Measurements from ENCODE around the gene KRTAP9-8.
"Not testable (repeated sequence)": the region's sequence is repeated elsewhere in the genome, so short reads cannot be mapped to it uniquely, and the experiment has no call there.

The KRTAP9-8 gene

GRCh38 chr17:41237949-41238437, at the start of gene KRTAP9-8:
Gene KRTAP9-8, plus strand, starts transcription at chr17:41237999. Its CDS starts 53 bp downstream, at chr17:41238052.
- not testable (repeated sequence) for DNase-seq

GRCh38 chr17:41189837-41190318, 47.9 kb upstream of the KRTAP9-8 start, which contains the start of gene KRTAP9-1:
Gene KRTAP9-1, plus strand, starts transcription at chr17:41189887. Its CDS starts 0 bp downstream, at chr17:41189887.
- not testable (repeated sequence) for DNase-seq

- DNase-seq, result no peak
These were observed 47.5 kb upstream of the KRTAP9-8 start for GRCh38 chr17:41190328-41190727.

- DNase-seq, result no peak
These were observed 41.7 kb upstream of the KRTAP9-8 start for GRCh38 chr17:41196068-41196467.

GRCh38 chr17:41199421-41200078, 38.2 kb upstream of the KRTAP9-8 start:
- DNase-seq, result no peak

GRCh38 chr17:41211845-41212466, 25.8 kb upstream of the KRTAP9-8 start:
- DNase-seq, result no peak

GRCh38 chr17:41212524-41213169, 25.2 kb upstream of the KRTAP9-8 start:
- no peak for DNase-seq

GRCh38 chr17:41215681-41216080, 22.1 kb upstream of the KRTAP9-8 start:
- DNase-seq, result no peak

- DNase-seq, result no peak
These were observed 14.0 kb upstream of the KRTAP9-8 start for GRCh38 chr17:41223821-41224220.

- no peak for DNase-seq
These were observed 11.7 kb upstream of the KRTAP9-8 start for GRCh38 chr17:41226051-41226450.

GRCh38 chr17:41226598-41227095, 11.2 kb upstream of the KRTAP9-8 start, which contains the start of gene KRTAP9-2:
Gene KRTAP9-2, plus strand, starts transcription at chr17:41226648. Its CDS starts 7 bp downstream, at chr17:41226655.
- not testable (repeated sequence) for DNase-seq

GRCh38 chr17:41230094-41230493, 7.7 kb upstream of the KRTAP9-8 start:
- DNase-seq, result no peak

GRCh38 chr17:41231731-41232130, 6.1 kb upstream of the KRTAP9-8 start:
- DNase-seq, result no peak

- not testable (repeated sequence) for DNase-seq
These were observed 5.2 kb upstream of the KRTAP9-8 start, which contains the start of gene KRTAP9-3 for GRCh38 chr17:41232399-41233105. Gene KRTAP9-3, plus strand, starts transcription at chr17:41232449. Its CDS starts 53 bp downstream, at chr17:41232502.

GRCh38 chr17:41237116-41237515, 683 bp upstream of the KRTAP9-8 start:
- not testable (repeated sequence) for DNase-seq

GRCh38 chr17:41246995-41247787, 9.4 kb downstream of the KRTAP9-8 start:
- not testable (repeated sequence) for DNase-seq

GRCh38 chr17:41249637-41250240, 11.9 kb downstream of the KRTAP9-8 start, which contains the start of gene KRTAP9-4:
Gene KRTAP9-4, plus strand, starts transcription at chr17:41249687. Its CDS starts 34 bp downstream, at chr17:41249721.
- DNase-seq, result not testable (repeated sequence)

GRCh38 chr17:41251261-41251660, 13.5 kb downstream of the KRTAP9-8 start:
- no peak for DNase-seq

GRCh38 chr17:41254861-41255260, 17.1 kb downstream of the KRTAP9-8 start:
- no peak for DNase-seq

- not testable (repeated sequence) for DNase-seq
These were observed 17.8 kb downstream of the KRTAP9-8 start, which contains the start of gene KRTAP9-9 for GRCh38 chr17:41255381-41256290. Gene KRTAP9-9, plus strand, starts transcription at chr17:41255384.
